NAMALWA (cell line): Measurements from ENCODE around the gene PRTN3.
"Not testable (repeated sequence)": the region's sequence is repeated elsewhere in the genome, so short reads cannot be mapped to it uniquely, and the experiment has no call there.

ENCODE experiments used
- DNase-seq: peaks from one replicate; pipeline ENCODE4 v3.0.0-alpha.2; 2015; ENCODE audit warnings: low spot score

PRTN3 gene

GRCh38 chr19:816500-816857, 24.3 kb upstream of the PRTN3 start:
- DNase-seq = no peak

GRCh38 chr19:820212-820611, 20.6 kb upstream of the PRTN3 start:
- not testable (repeated sequence) for DNase-seq

GRCh38 chr19:821231-821824, 19.5 kb upstream of the PRTN3 start:
- peak; percentile 2 for DNase-seq

GRCh38 chr19:821825-822503, 18.8 kb upstream of the PRTN3 start, which contains the start of gene PLPPR3:
Gene PLPPR3 (minus strand): TSS chr19:821955. CDS start chr19:821559, 396 bp downstream.
- DNase-seq = no peak

- peak; percentile 4 for DNase-seq
Observed at GRCh38 chr19:823565-824121, 17.2 kb upstream of the PRTN3 start.

- DNase-seq = peak; percentile 4
Observed at GRCh38 chr19:824885-825284, 15.9 kb upstream of the PRTN3 start.

GRCh38 chr19:825897-826644, 14.7 kb upstream of the PRTN3 start:
- no peak for DNase-seq

GRCh38 chr19:827314-827709, 13.5 kb upstream of the PRTN3 start:
- DNase-seq = no peak

- no peak for DNase-seq
Observed at GRCh38 chr19:827710-828321, 13.0 kb upstream of the PRTN3 start, which contains the start of gene AZU1. Gene AZU1 (plus strand): TSS chr19:827837. CDS start chr19:827847, 10 bp downstream.

- no peak for DNase-seq
Observed at GRCh38 chr19:829129-829758, 11.6 kb upstream of the PRTN3 start.

- no peak for DNase-seq
Observed at GRCh38 chr19:831407-832369, 9.1 kb upstream of the PRTN3 start.

GRCh38 chr19:834216-834615, 6.6 kb upstream of the PRTN3 start:
- DNase-seq = no peak

- DNase-seq = no peak
Observed at GRCh38 chr19:835210-835810, 5.5 kb upstream of the PRTN3 start.

- not testable (repeated sequence) for DNase-seq
Observed at GRCh38 chr19:842802-843179, 2.0 kb downstream of the PRTN3 start.

- DNase-seq = no peak
Observed at GRCh38 chr19:843180-843835, 2.5 kb downstream of the PRTN3 start.

GRCh38 chr19:843836-844545, 3.2 kb downstream of the PRTN3 start:
- no peak for DNase-seq

- DNase-seq = no peak
Observed at GRCh38 chr19:844546-844971, 3.8 kb downstream of the PRTN3 start.

- no peak for DNase-seq
Observed at GRCh38 chr19:845707-846521, 5.1 kb downstream of the PRTN3 start.
